HepG2 (cell line): Measurements from ENCODE around the gene LRRC28. TPM values are rescaled to one million over a fixed set of nuclear protein-coding genes. Genes with fewer than 3 reads are reported as not detected.

ENCODE experiments used
- ATAC-seq: fragments of 200-7000 bp; cut with Tn5 transposase; 3 replicates; pipeline ENCODE4 v1.9.1; 2020; ENCODE audit warnings: mild to moderate bottlenecking, moderate library complexity
- BruUV-seq: library from RNA; stranded (reverse); fragments of 400-500 nt; replicated peaks from 2 replicates; lab custom pipeline; 2021; lab: Mats Ljungman, UMichigan
- CTCF ChIA-PET: fragments of 300-600 bp; formaldehyde crosslinking; extraction: SDS; loops from one replicate; lab custom pipeline; 2021; ENCODE audit warnings: low total read pairs, inconsistent platforms, low intra/inter-chr PET ratio; lab: Yijun Ruan, JAX
- POLR2A ChIA-PET: fragments of 350-600 bp; sonication (Branson Sonifier 250); formaldehyde crosslinking; loops from one replicate; lab custom pipeline; 2020; ENCODE audit warnings: antibody characterized with exemption, inconsistent platforms; lab: Yijun Ruan, JAX
- DNase-seq: peaks from one replicate; pipeline ENCODE4 v3.0.0-alpha.2; 2015; ENCODE audit warnings: low spot score
- FAIRE-seq: peaks from 3 replicates; lab custom pipeline; 2011; peaks lifted over from hg19 to GRCh38; lab: Jason Lieb, UNC
- H2AFZ ChIP-seq: one replicate; pipeline ENCODE4 v1.6.1; 2011; ENCODE audit warnings: low read length, inconsistent platforms
- H3K27ac ChIP-seq: fragments of 300-600 bp; 3 replicates; pipeline ENCODE4 v1.8.0; 2011; ENCODE audit warnings: mixed run types, mild to moderate bottlenecking, mixed read lengths, low read length, inconsistent platforms; ENCODE audit not compliant: insufficient read depth; ENCODE audit errors: extremely low read length
- H3K27me3 ChIP-seq, 2 experiments: fragments of 200-600 bp in 1 of 2; 2 replicates in 1 of 2; 3 replicates in 1 of 2; pipeline versions ENCODE4 v1.6.0 to v1.8.0; 2011; ENCODE audit warnings: low read length in 2 of 2, mild to moderate bottlenecking in 2 of 2, moderate library complexity in 2 of 2, inconsistent platforms in 1 of 2; ENCODE audit not compliant: insufficient read depth in 2 of 2, control insufficient read depth in 1 of 2
- H3K36me3 ChIP-seq, 2 experiments: fragments of 200-600 bp in 1 of 2; replicated peaks in 1 of 2; 2 replicates in 1 of 2; 3 replicates in 1 of 2; pipeline versions ENCODE4 v1.5.1 to v1.8.0; 2011; ENCODE audit warnings: low read length in 2 of 2, inconsistent platforms in 1 of 2; ENCODE audit not compliant: insufficient read depth in 2 of 2, control insufficient read depth in 1 of 2
- H3K4me1 ChIP-seq: 2 replicates; pipeline ENCODE4 v1.5.1; 2012; ENCODE audit warnings: low read length, inconsistent platforms; ENCODE audit not compliant: insufficient read depth
- H3K4me2 ChIP-seq: 2 replicates; pipeline ENCODE4 v1.6.0; 2011; ENCODE audit warnings: low read depth, low read length, inconsistent platforms
- H3K4me3 ChIP-seq, 3 experiments: fragments of 200-600 bp in 1 of 3; sonication (generic), shearing (Covaris generic) in 1 of 3; replicated peaks in 1 of 3; 2 replicates each; pipeline ENCODE4 v1.5.1; 2011 to 2016; ENCODE audit warnings: low read length in 3 of 3, inconsistent platforms in 2 of 3, low read depth in 2 of 3, mild to moderate bottlenecking in 2 of 3, control low read depth in 1 of 3, mixed read lengths in 1 of 3; ENCODE audit not compliant: insufficient read depth in 1 of 3
- H3K79me2 ChIP-seq: one replicate; pipeline ENCODE4 v1.6.1; 2011; ENCODE audit warnings: low read length, inconsistent platforms; ENCODE audit not compliant: insufficient read depth
- H3K9ac ChIP-seq: 2 replicates; pipeline ENCODE4 v1.6.0; 2011; ENCODE audit warnings: mild to moderate bottlenecking, low read depth, low read length, inconsistent platforms; ENCODE audit not compliant: insufficient read depth
- H3K9me3 ChIP-seq: 2 replicates; pipeline ENCODE4 v1.5.1; 2012; ENCODE audit warnings: mild to moderate bottlenecking, low read length
- H4K20me1 ChIP-seq: 2 replicates; pipeline ENCODE4 v1.6.0; 2011; ENCODE audit warnings: inconsistent platforms, mild to moderate bottlenecking, low read length, moderate library complexity; ENCODE audit not compliant: insufficient read depth
- CBX1 ChIP-seq: IDR thresholded peaks from one replicate; pipeline ENCODE4 v1.6.1; 2016; ENCODE audit warnings: antibody characterized with exemption, low read depth
- CTCF ChIP-seq: sonication (generic); formaldehyde crosslinking; IDR thresholded peaks from 2 replicates; pipeline ENCODE4 v1.5.0; 2020; ENCODE audit warnings: mild to moderate bottlenecking, missing genetic modification reagents, moderate library complexity
- FOSL2 ChIP-seq: sonication (generic); formaldehyde crosslinking; IDR thresholded peaks from 2 replicates; pipeline ENCODE4 v1.4.0; 2020; ENCODE audit warnings: missing genetic modification reagents
- HOXD1 ChIP-seq: sonication (generic); formaldehyde crosslinking; IDR thresholded peaks from 2 replicates; pipeline ENCODE4 v1.5.0; 2020; ENCODE audit warnings: missing genetic modification reagents
- IRF2 ChIP-seq: IDR thresholded peaks from 2 replicates; pipeline ENCODE4 v1.6.1; 2018; ENCODE audit warnings: missing genetic modification reagents, missing compliant biosample characterization
- MIXL1 ChIP-seq: IDR thresholded peaks from 2 replicates; pipeline ENCODE4 v1.6.1; 2016
- NFYC ChIP-seq: IDR thresholded peaks from 2 replicates; pipeline ENCODE4 v1.6.1; 2016; ENCODE audit warnings: missing genetic modification reagents, missing compliant biosample characterization
- RAD21 ChIP-seq: fragments of 450-650 bp; formaldehyde crosslinking; IDR thresholded peaks from 2 replicates; pipeline ENCODE4 v1.5.0; 2020; ENCODE audit warnings: mild to moderate bottlenecking
- RXRB ChIP-seq: IDR thresholded peaks from 2 replicates; pipeline ENCODE4 v1.6.1; 2016; ENCODE audit warnings: borderline replicate concordance, missing genetic modification reagents, missing compliant biosample characterization
- SMC3 ChIP-seq: IDR thresholded peaks from 2 replicates; pipeline ENCODE4 v1.6.1; 2011; ENCODE audit warnings: low read length, improper control_type of control experiment
- ZBTB3 ChIP-seq: sonication (generic); formaldehyde crosslinking; IDR thresholded peaks from 2 replicates; pipeline ENCODE4 v1.4.0; 2020; ENCODE audit warnings: low read depth, mild to moderate bottlenecking, moderate library complexity, missing genetic modification reagents, borderline replicate concordance
- ZNF124 ChIP-seq: sonication (generic); formaldehyde crosslinking; IDR thresholded peaks from 2 replicates; pipeline ENCODE4 v1.4.0; 2020; ENCODE audit warnings: missing genetic modification reagents
- ZNF382 ChIP-seq: sonication (generic); formaldehyde crosslinking; IDR thresholded peaks from 2 replicates; pipeline ENCODE4 v1.5.0; 2020; ENCODE audit warnings: missing genetic modification reagents, mild to moderate bottlenecking, borderline replicate concordance
- ZNF674 ChIP-seq: sonication (generic); formaldehyde crosslinking; IDR thresholded peaks from 2 replicates; pipeline ENCODE4 v1.5.0; 2020; ENCODE audit warnings: low read depth, mild to moderate bottlenecking, missing genetic modification reagents
- ZNF724P ChIP-seq: sonication (generic); formaldehyde crosslinking; IDR thresholded peaks from 2 replicates; pipeline ENCODE4 v1.8.0; 2022; ENCODE audit warnings: missing genetic modification reagents, borderline replicate concordance
- WGBS: methylation state at CpG from one replicate; pipeline ENCODE4 v1.1.6; 2017; ENCODE audit warnings: low lambda C conversion rate; 5-methylcytosine and 5-hydroxymethylcytosine counted together
- in situ Hi-C: cut with HindIII; loops from 2 replicates; pipeline ENCODE4 v1.10.0; 2017; ENCODE audit warnings: low pct_unique_long_range_greater_than_20kb; ENCODE audit not compliant: extremely low pct_ligation_motif_present
- intact Hi-C: fragments of 100-400 bp; cut with micrococcal nuclease; formaldehyde crosslinking; loops from one replicate; pipeline ENCODE4 v1.10.0; 2022; ENCODE audit not compliant: unreplicated experiment
- polyA plus RNA-seq, 8 experiments: library from polyadenylated mRNA; depleted of rRNA in 3 of 8; stranded (reverse) in 7 of 8; unstranded in 1 of 8; fragments of >200 nt; fragmentation: Illumina TruSeq in 4 of 8; extraction: Trizol in 4 of 8; gene quantifications; 2 replicates each; pipeline versions ENCODE4 v1.2.1 to v1.2.3, GENCODE V29; 2011 to 2016; ENCODE audit warnings: low read depth in 4 of 8, missing spikeins in 1 of 8, mixed read lengths in 1 of 8; ENCODE audit not compliant: insufficient read depth in 1 of 8
- total RNA-seq, 5 experiments: library from RNA; depleted of rRNA; stranded (reverse); fragments of >200 nt; fragmentation: Illumina TruSeq; extraction: Trizol; gene quantifications; 2 replicates each; pipeline ENCODE4 v1.2.3, GENCODE V29; 2016; ENCODE audit warnings: low read depth in 1 of 5
- TF ChIP-seq, protein P1 (sequence below): sonication (generic); formaldehyde crosslinking; IDR thresholded peaks from 2 replicates; pipeline ENCODE4 v1.8.0; 2022; ENCODE audit warnings: mild to moderate bottlenecking, missing genetic modification reagents; ENCODE audit not compliant: insufficient replicate concordance

LRRC28 gene
- total and polyA plus RNA-seq, 2 of the 13 experiments (the other 11 are each of a cell fraction or from before 2014, with no cell fraction given) = 17.5 to 21.3 TPM

- ChIA-PET CTCF (interaction anchor here (1.9 to 2.7 kb wide), 3 partner anchors 108 to 770 kb away, joined by 5 to 35 read pairs (median 24); partner anchors contain the start of gene SYNM), POLR2A (no interaction called here)
- no TSS peak for BruUV-seq
Observed at GRCh38 chr15:99212406-99212805, 38.9 kb upstream of the LRRC28 start.

GRCh38 chr15:99213187-99213811, 38.0 kb upstream of the LRRC28 start:
- Histone ChIP-seq H3K36me3 (peaks cover 2 to 22% of the 10 kb centered on the region in 2 experiments), H3K79me2 (no peaks in the 10 kb centered on the region), H3K27ac (no peak overlapping the region), H3K4me3 (no peak overlapping the region), H3K4me1 (no peaks in the 10 kb centered on the region), H3K9ac (no peak overlapping the region), H3K4me2 (no peak overlapping the region), H3K27me3 (no peaks in the 10 kb centered on the region), H3K9me3 (no peaks in the 10 kb centered on the region), H2AFZ (no peak overlapping the region), H4K20me1 (no peaks in the 10 kb centered on the region)
- 0% methylated on average over 1 of the region's 1 CpG for WGBS
- FAIRE-seq (peak; percentile 81), DNase-seq (peak; percentile 40), ATAC-seq (peak; percentile 85)
- intact Hi-C loops (loop anchor here (1.0 kb wide), 3 partner anchors 108 to 137 kb away; partner anchors contain the start of gene SYNM), in situ Hi-C loops (loop anchor here (5.0 kb wide), 1 partner anchor 111 kb away; no protein-coding TSS in a partner anchor)
- CTCF ChIA-PET = interaction anchor here (1.3 to 2.7 kb wide), 4 partner anchors 109 to 771 kb away, joined by 4 to 35 read pairs (median 14); partner anchors contain the start of gene SYNM
- POLR2A ChIA-PET = no interaction called here
- no TSS peak for BruUV-seq
- TF ChIP-seq NFYC (CRISPR knock-in tag) (no peak), MIXL1 (CRISPR knock-in tag) (peak; percentile 63; the same call in 1 of the 2 replicates), ZNF124 (CRISPR knock-in tag) (no peak), CTCF (CRISPR knock-in tag) (peak; percentile 87), ZNF674 (CRISPR knock-in tag) (no peak), ZNF382 (CRISPR knock-in tag) (no peak), SMC3 (peak; percentile 96), CBX1 (no peak), IRF2 (CRISPR knock-in tag) (0 out of 2 replicates have a peak, but pooled peaks have one; percentile 23), RAD21 (peak; percentile 84), RXRB (CRISPR knock-in tag) (peak; percentile 26; the same call in 1 of the 2 replicates), HOXD1 (no peak), ZBTB3 (CRISPR knock-in tag) (no peak), ZNF724P (no peak)
- TF ChIP-seq, protein P1, sequence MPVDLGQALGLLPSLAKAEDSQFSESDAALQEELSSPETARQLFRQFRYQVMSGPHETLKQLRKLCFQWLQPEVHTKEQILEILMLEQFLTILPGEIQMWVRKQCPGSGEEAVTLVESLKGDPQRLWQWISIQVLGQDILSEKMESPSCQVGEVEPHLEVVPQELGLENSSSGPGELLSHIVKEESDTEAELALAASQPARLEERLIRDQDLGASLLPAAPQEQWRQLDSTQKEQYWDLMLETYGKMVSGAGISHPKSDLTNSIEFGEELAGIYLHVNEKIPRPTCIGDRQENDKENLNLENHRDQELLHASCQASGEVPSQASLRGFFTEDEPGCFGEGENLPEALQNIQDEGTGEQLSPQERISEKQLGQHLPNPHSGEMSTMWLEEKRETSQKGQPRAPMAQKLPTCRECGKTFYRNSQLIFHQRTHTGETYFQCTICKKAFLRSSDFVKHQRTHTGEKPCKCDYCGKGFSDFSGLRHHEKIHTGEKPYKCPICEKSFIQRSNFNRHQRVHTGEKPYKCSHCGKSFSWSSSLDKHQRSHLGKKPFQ (CRISPR knock-in tag) = no peak

More at GRCh38 chr15:99212406-99212805, 38.9 kb upstream of the LRRC28 start:
- no peak for DNase-seq
- peaks cover 0 to 13% of the 10 kb centered on the region in 2 experiments; a peak in 1 of 5 replicates for H3K36me3 ChIP-seq
- H3K4me2 ChIP-seq = no peak overlapping the region
- no peak overlapping the region for H3K27ac ChIP-seq
- no peaks in the 10 kb centered on the region for H3K79me2 ChIP-seq
- no peaks in the 10 kb centered on the region for H3K4me1 ChIP-seq
- no peak for ATAC-seq
- TF ChIP-seq FOSL2 (CRISPR knock-in tag) = no peak
- TF ChIP-seq, all 625 proteins: peak for 0
- 96% methylated on average over 7 of the region's 7 CpGs for WGBS
- Histone ChIP-seq H4K20me1 (no peaks in the 10 kb centered on the region), H3K27me3 (no peaks in the 10 kb centered on the region), H2AFZ (no peak overlapping the region), H3K4me3 (no peak overlapping the region), H3K9ac (no peak overlapping the region), H3K9me3 (no peaks in the 10 kb centered on the region)
- intact Hi-C loops (no loop called here), in situ Hi-C loops (loop anchor here (5.0 kb wide), 1 partner anchor 110 kb away; no protein-coding TSS in a partner anchor)
- FAIRE-seq = no peak
